ENCODE results near the gene EHD4. TPM values are rescaled to one million over a fixed set of nuclear protein-coding genes. Genes with fewer than 3 reads are reported as not detected.

The EHD4 gene
- total RNA-seq, 1 donor from 2014 or later, result 64.9 TPM

DNA sequence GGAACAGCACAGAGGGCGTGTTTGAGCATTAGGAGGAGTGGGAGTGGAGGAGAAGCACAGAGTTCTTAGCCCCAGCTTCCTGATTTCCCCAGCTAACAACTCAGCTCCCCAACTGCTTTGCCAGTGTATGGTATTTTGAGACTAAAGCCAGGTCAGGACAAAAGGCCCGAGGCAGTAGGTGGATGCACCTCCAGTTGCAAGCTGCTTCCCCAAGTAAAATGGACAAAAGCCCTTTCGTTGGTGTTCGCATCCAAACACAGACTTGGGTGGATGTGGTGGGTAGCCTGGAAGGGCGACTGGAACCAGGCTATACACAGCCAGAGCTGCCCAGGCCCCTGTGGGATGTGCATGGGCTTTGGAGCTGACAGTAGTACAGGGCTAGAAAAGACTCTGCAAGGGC is 12.3 kb upstream of the EHD4 start:
- no peak for DNase-seq (ENCODE audit: low spot score)
- Mint-ChIP-seq H3K4me3 (ENCODE audit: unreplicated experiment) (no peak overlapping the region), H3K36me3 (ENCODE audit: low read depth, unreplicated experiment) (no peaks in the 10 kb centered on the region), H3K27me3 (ENCODE audit: unreplicated experiment) (peaks cover 10% of the 10 kb centered on the region), H3K4me1 (ENCODE audit: unreplicated experiment) (peaks cover 22% of the 10 kb centered on the region), H3K27ac (ENCODE audit: unreplicated experiment) (peak overlapping the region; percentile 30), H3K9me3 (ENCODE audit: unreplicated experiment) (no peaks in the 10 kb centered on the region)
- TF ChIP-seq, protein P1, sequence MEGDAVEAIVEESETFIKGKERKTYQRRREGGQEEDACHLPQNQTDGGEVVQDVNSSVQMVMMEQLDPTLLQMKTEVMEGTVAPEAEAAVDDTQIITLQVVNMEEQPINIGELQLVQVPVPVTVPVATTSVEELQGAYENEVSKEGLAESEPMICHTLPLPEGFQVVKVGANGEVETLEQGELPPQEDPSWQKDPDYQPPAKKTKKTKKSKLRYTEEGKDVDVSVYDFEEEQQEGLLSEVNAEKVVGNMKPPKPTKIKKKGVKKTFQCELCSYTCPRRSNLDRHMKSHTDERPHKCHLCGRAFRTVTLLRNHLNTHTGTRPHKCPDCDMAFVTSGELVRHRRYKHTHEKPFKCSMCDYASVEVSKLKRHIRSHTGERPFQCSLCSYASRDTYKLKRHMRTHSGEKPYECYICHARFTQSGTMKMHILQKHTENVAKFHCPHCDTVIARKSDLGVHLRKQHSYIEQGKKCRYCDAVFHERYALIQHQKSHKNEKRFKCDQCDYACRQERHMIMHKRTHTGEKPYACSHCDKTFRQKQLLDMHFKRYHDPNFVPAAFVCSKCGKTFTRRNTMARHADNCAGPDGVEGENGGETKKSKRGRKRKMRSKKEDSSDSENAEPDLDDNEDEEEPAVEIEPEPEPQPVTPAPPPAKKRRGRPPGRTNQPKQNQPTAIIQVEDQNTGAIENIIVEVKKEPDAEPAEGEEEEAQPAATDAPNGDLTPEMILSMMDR (IDR thresholded peaks at IDR 0.05; ENCODE audit: unreplicated experiment), result no peak

DNA sequence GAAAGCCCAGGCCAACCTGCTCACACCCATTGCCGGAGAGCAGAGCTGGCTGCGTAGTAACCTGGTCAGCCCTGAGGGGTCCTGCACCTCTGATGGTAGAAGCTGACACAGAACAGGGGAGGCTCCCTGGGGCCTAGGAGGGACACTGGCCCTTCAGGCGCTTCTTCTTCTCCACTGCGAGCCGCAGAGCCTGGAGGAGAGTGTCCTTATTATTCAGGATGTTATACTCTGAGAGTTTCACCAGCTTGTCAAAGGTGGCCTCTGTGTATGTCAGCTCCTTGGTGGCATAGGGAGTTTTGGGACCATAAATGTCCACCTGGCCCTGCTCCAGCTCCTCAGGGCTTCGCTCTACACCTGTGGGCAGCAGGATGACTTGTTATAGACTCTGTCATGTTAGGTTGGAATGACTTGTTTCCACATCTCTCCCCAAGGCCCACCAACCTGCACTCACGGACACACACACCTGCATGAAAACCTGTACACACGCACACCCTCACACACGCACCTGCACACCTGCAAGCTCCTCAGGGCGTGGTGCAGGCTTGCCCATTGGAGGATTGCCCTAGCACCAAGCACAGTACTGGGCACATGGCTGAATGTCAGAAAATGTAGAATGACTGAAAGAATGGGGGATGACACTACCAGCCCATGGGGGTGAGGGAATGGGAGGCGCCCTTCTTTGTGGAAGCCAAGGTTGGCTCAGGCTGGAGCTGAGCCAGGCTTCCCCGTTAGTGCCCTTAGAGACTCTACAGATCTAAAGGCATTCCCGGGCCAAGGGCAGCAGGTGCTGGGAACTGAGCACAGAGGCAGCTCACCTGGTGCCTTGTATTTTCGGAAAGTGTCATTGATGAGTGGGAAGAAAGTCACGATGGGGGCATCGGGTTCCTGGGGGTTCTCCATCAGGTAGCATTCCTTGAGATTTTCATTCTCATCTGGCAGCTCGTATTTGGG is 11.5 kb upstream of the EHD4 start:
- Mint-ChIP-seq H3K36me3 (ENCODE audit: low read depth, unreplicated experiment) (no peaks in the 10 kb centered on the region), H3K27me3 (ENCODE audit: unreplicated experiment) (peaks cover 10% of the 10 kb centered on the region), H3K27ac (ENCODE audit: unreplicated experiment) (peak overlapping the region; percentile 30), H3K4me1 (ENCODE audit: unreplicated experiment) (peaks cover 23% of the 10 kb centered on the region), H3K4me3 (ENCODE audit: unreplicated experiment) (no peak overlapping the region), H3K9me3 (ENCODE audit: unreplicated experiment) (no peaks in the 10 kb centered on the region)
- no peak for DNase-seq (ENCODE audit: low spot score)
- TF ChIP-seq, protein P1 (IDR thresholded peaks at IDR 0.05; ENCODE audit: unreplicated experiment), result no peak

DNA sequence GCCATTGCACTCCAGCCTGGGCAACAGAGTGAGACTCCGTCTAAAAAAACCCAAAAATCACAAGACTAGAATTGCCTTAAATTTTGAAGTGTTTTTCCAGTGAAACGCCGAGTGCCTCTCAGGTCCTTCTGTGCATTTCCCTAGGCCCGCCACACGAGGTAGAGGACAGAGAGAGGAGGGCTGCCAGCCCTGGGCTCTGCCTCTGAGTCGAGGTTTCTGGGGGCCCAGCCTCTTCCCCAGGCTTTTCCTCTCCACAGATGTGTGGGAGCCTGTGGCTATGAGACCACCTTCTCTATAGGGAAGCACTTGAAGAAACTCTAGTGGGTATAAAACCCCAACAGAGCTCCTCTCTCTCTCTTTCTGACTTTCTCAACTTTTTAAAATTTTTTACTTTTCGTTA is 10.9 kb upstream of the EHD4 start:
- no peaks in the 10 kb centered on the region for H3K9me3 Mint-ChIP-seq (ENCODE audit: unreplicated experiment)
- peaks cover 24% of the 10 kb centered on the region for H3K4me1 Mint-ChIP-seq (ENCODE audit: unreplicated experiment)
- TF ChIP-seq, protein P1 (IDR thresholded peaks at IDR 0.05; ENCODE audit: unreplicated experiment), result no peak
- no peak for DNase-seq (ENCODE audit: low spot score)
- H3K27me3 Mint-ChIP-seq (ENCODE audit: unreplicated experiment), result peaks cover 7% of the 10 kb centered on the region
- H3K36me3 Mint-ChIP-seq (ENCODE audit: low read depth, unreplicated experiment), result no peaks in the 10 kb centered on the region
- H3K27ac Mint-ChIP-seq (ENCODE audit: unreplicated experiment), result no peak overlapping the region
- no peak overlapping the region for H3K4me3 Mint-ChIP-seq (ENCODE audit: unreplicated experiment)

DNA sequence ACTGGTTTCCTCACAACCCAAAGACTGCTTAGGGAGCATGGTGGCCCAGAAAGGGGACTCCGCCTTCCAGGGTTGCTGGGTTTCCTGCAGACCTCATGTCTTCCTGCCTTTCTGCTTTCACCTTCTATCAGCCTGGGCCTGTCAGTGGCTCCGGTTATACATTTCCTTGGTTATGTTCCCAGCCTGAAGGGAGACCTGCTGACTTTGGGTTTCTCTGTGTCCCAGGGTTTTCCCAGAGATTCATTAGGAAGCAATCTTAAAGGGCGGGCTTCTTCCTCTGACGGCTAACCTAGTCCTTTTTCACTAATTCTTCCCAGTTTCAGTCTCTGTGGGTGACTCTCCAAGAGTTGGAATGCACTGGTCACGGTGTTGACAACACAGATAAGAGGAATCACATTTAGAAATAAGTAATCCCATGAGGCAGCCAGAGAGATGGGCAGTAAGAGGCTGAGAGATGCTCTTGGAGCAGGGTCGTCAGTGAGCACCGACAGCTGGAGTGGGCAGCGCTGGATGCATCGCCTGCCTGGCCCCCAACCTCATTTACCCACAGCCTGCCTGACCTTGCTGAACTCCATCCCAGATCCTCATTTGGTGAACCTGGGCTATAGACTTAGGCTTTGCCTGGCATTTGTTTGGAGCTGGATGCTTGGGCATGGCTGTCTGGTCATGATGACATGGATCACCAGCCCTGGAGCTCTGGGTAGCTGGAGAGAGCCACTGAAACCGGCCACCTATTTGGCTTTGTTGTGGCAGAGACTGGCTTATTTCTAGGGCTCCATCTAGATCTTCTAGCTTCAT is 10.0 kb upstream of the EHD4 start:
- Mint-ChIP-seq H3K27ac (ENCODE audit: unreplicated experiment) (no peak overlapping the region), H3K4me3 (ENCODE audit: unreplicated experiment) (no peak overlapping the region), H3K4me1 (ENCODE audit: unreplicated experiment) (peaks cover 24% of the 10 kb centered on the region), H3K27me3 (ENCODE audit: unreplicated experiment) (peaks cover 6% of the 10 kb centered on the region), H3K9me3 (ENCODE audit: unreplicated experiment) (no peaks in the 10 kb centered on the region), H3K36me3 (ENCODE audit: low read depth, unreplicated experiment) (no peaks in the 10 kb centered on the region)
- TF ChIP-seq, protein P1 (IDR thresholded peaks at IDR 0.05; ENCODE audit: unreplicated experiment), result no peak
- DNase-seq (ENCODE audit: low spot score), result no peak
